Astrocyte (in vitro differentiated cells and primary cell): Measurements from ENCODE around the gene WFDC9. TPM values are rescaled to one million over a fixed set of nuclear protein-coding genes. Genes with fewer than 3 reads are reported as not detected.

Source experiments
- DNase-seq: peaks from one replicate; pipeline ENCODE4 v3.0.0-alpha.2; 2010; ENCODE audit warnings: low read depth
- FAIRE-seq: peaks from 2 replicates; lab custom pipeline; 2011; peaks lifted over from hg19 to GRCh38; lab: Jason Lieb, UNC
- H2AFZ ChIP-seq: 2 replicates; pipeline ENCODE4 v1.6.0; 2012; ENCODE audit warnings: low read depth, low read length, inconsistent platforms
- H3K27ac ChIP-seq: 2 replicates; pipeline ENCODE4 v1.5.1; 2011; ENCODE audit warnings: low read depth, low read length, inconsistent platforms
- H3K27me3 ChIP-seq: 2 replicates; pipeline ENCODE4 v1.6.0; 2011; ENCODE audit warnings: low read length, inconsistent platforms; ENCODE audit not compliant: insufficient read depth
- H3K36me3 ChIP-seq: 2 replicates; pipeline ENCODE4 v1.5.1; 2011; ENCODE audit warnings: low read length, inconsistent platforms; ENCODE audit not compliant: insufficient read depth
- H3K4me1 ChIP-seq: 2 replicates; pipeline ENCODE4 v1.5.1; 2011; ENCODE audit warnings: low read length, inconsistent platforms; ENCODE audit not compliant: insufficient read depth
- H3K4me2 ChIP-seq: 2 replicates; pipeline ENCODE4 v1.6.0; 2012; ENCODE audit warnings: low read length, inconsistent platforms
- H3K4me3 ChIP-seq: 2 replicates; pipeline ENCODE4 v1.5.1; 2011; ENCODE audit warnings: low read depth, mild to moderate bottlenecking, low read length, inconsistent platforms; ENCODE audit not compliant: insufficient read depth
- H3K79me2 ChIP-seq: 2 replicates; pipeline ENCODE4 v1.6.0; 2012; ENCODE audit warnings: mild to moderate bottlenecking, low read length, inconsistent platforms; ENCODE audit not compliant: insufficient read depth
- H3K9ac ChIP-seq: 2 replicates; pipeline ENCODE4 v1.6.0; 2012; ENCODE audit warnings: mild to moderate bottlenecking, low read length, inconsistent platforms
- H3K9me3 ChIP-seq: 2 replicates; pipeline ENCODE4 v1.5.1; 2012; ENCODE audit warnings: low read depth, mild to moderate bottlenecking, low read length, inconsistent platforms; ENCODE audit not compliant: insufficient read depth
- H4K20me1 ChIP-seq: 2 replicates; pipeline ENCODE4 v1.6.0; 2012; ENCODE audit warnings: low read length, inconsistent platforms; ENCODE audit not compliant: insufficient read depth
- H3K27ac Mint-ChIP-seq: one replicate; pipeline ENCODE4 v1.8.0; 2021; ENCODE audit warnings: mild to moderate bottlenecking, mixed read lengths; ENCODE audit not compliant: unreplicated experiment
- H3K27me3 Mint-ChIP-seq: one replicate; pipeline ENCODE4 v1.8.0; 2021; ENCODE audit warnings: low read depth, mixed read lengths; ENCODE audit not compliant: unreplicated experiment
- H3K36me3 Mint-ChIP-seq: one replicate; pipeline ENCODE4 v1.8.0; 2021; ENCODE audit warnings: low read depth, mixed read lengths; ENCODE audit not compliant: unreplicated experiment
- H3K4me1 Mint-ChIP-seq: one replicate; pipeline ENCODE4 v1.8.0; 2021; ENCODE audit warnings: low read depth, mixed read lengths; ENCODE audit not compliant: unreplicated experiment
- H3K4me3 Mint-ChIP-seq: one replicate; pipeline ENCODE4 v1.8.0; 2021; ENCODE audit warnings: mild to moderate bottlenecking, moderate library complexity, mixed read lengths; ENCODE audit not compliant: unreplicated experiment
- H3K9me3 Mint-ChIP-seq: one replicate; pipeline ENCODE4 v1.8.0; 2021; ENCODE audit warnings: mild to moderate bottlenecking, mixed read lengths; ENCODE audit not compliant: unreplicated experiment
- EZH2 ChIP-seq: IDR thresholded peaks from 2 replicates; pipeline ENCODE4 v1.6.1; 2012; ENCODE audit warnings: mild to moderate bottlenecking, low read length, inconsistent platforms; ENCODE audit not compliant: insufficient read depth
- total RNA-seq: library from RNA; stranded (reverse); gene quantifications from 2 replicates; pipeline ENCODE4 v1.2.1, GENCODE V29; 2021
- TF ChIP-seq, protein P1 (sequence below): IDR thresholded peaks from 2 replicates; pipeline ENCODE4 v1.5.1; 2011; ENCODE audit warnings: low read depth, mild to moderate bottlenecking, inconsistent platforms, low read length, moderate library complexity; ENCODE audit not compliant: insufficient read depth

The WFDC9 gene
- total RNA-seq, 1 donor from 2014 or later, result not detected

DNA sequence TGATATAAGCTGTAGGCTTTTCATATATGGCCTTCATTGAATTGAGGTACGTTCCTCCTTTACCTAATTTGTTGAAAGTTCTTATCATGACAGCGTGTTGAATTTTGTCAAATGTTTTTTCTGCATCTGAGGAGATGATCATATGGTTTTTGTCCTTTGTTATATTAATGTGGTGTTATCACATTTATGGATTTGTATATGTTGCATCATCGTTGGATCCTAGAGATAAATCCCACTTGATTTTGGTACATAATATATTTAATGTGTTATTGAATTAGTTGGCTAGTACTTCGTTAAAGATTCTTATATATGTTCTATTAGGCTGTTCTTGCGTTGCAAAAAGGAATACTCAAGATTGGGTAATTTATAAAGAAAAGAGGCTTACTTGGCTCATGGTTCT, 8.6 kb upstream of the WFDC9 start:
- no peak for FAIRE-seq
- Histone ChIP-seq H3K9ac (no peak overlapping the region), H4K20me1 (no peaks in the 10 kb centered on the region), H3K27ac (no peak overlapping the region), H2AFZ (no peak overlapping the region), H3K4me1 (no peaks in the 10 kb centered on the region), H3K27me3 (no peaks in the 10 kb centered on the region), H3K4me2 (no peak overlapping the region), H3K79me2 (no peaks in the 10 kb centered on the region), H3K9me3 (no peaks in the 10 kb centered on the region), H3K36me3 (no peaks in the 10 kb centered on the region), H3K4me3 (no peak overlapping the region)
- H3K9me3 Mint-ChIP-seq, result peaks cover 5% of the 10 kb centered on the region
- no peaks in the 10 kb centered on the region for H3K36me3 Mint-ChIP-seq
- H3K27me3 Mint-ChIP-seq, result peaks cover 2% of the 10 kb centered on the region
- H3K4me3 Mint-ChIP-seq, result no peak overlapping the region
- DNase-seq, result no peak
- no peak overlapping the region for H3K27ac Mint-ChIP-seq
- no peaks in the 10 kb centered on the region for H3K4me1 Mint-ChIP-seq
- TF ChIP-seq EZH2, result no peak
- TF ChIP-seq, protein P1, sequence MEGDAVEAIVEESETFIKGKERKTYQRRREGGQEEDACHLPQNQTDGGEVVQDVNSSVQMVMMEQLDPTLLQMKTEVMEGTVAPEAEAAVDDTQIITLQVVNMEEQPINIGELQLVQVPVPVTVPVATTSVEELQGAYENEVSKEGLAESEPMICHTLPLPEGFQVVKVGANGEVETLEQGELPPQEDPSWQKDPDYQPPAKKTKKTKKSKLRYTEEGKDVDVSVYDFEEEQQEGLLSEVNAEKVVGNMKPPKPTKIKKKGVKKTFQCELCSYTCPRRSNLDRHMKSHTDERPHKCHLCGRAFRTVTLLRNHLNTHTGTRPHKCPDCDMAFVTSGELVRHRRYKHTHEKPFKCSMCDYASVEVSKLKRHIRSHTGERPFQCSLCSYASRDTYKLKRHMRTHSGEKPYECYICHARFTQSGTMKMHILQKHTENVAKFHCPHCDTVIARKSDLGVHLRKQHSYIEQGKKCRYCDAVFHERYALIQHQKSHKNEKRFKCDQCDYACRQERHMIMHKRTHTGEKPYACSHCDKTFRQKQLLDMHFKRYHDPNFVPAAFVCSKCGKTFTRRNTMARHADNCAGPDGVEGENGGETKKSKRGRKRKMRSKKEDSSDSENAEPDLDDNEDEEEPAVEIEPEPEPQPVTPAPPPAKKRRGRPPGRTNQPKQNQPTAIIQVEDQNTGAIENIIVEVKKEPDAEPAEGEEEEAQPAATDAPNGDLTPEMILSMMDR, result no peak

DNA sequence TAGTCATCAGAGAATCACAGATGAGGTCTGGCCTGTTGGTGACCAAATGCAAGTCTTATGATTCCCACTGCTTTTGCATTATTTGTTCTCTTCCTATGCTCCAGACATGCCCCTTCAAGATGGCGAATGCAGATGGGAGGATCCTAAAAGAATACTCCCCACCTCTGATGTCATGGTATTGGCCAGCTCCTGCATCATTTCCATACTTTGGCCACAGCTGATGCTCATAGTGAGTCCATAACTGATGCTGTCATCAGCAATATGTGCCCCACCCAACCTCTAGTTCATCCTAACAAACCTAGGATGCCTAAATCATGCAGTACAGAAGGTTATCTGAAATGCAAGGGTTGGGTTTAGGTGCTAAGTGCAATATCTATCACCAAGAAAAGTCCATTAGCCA, 5.4 kb upstream of the WFDC9 start:
- Mint-ChIP-seq H3K36me3 (no peaks in the 10 kb centered on the region), H3K27me3 (peaks cover 8% of the 10 kb centered on the region), H3K9me3 (peaks cover 4% of the 10 kb centered on the region), H3K27ac (no peak overlapping the region), H3K4me1 (no peaks in the 10 kb centered on the region), H3K4me3 (no peak overlapping the region)
- Histone ChIP-seq H3K4me2 (no peak overlapping the region), H3K4me3 (no peak overlapping the region), H3K36me3 (no peaks in the 10 kb centered on the region), H3K27me3 (no peaks in the 10 kb centered on the region), H3K27ac (no peak overlapping the region), H3K4me1 (no peaks in the 10 kb centered on the region), H4K20me1 (no peaks in the 10 kb centered on the region), H2AFZ (no peak overlapping the region), H3K79me2 (no peaks in the 10 kb centered on the region), H3K9ac (no peak overlapping the region), H3K9me3 (no peaks in the 10 kb centered on the region)
- no peak for DNase-seq
- TF ChIP-seq, protein P1, result no peak
- TF ChIP-seq EZH2, result no peak
- no peak for FAIRE-seq

DNA sequence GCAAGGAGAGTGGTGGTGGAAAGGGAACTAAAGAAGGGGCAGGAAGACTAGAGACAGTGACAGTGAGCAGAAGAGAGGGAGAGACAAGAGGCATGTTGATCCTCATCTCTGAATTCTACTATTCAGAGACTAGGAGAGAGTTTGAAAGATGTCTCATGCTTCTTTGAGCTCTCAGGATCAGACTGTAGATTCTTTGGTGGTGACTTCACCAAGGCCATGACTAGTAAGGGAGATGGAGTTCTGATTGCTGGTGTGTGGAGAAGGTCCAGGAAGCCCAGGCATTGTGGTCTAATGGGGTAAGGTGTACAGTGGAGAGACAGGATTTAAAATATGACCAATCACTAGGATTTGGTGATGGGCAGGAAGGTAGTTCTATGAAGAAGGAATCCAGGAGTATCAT, 713 bp downstream of the WFDC9 start:
- Mint-ChIP-seq H3K36me3 (no peaks in the 10 kb centered on the region), H3K9me3 (no peaks in the 10 kb centered on the region), H3K27me3 (peaks cover 12% of the 10 kb centered on the region), H3K4me1 (peaks cover 6% of the 10 kb centered on the region), H3K27ac (peak overlapping the region; percentile 55), H3K4me3 (no peak overlapping the region)
- TF ChIP-seq EZH2, result no peak
- TF ChIP-seq, protein P1, result no peak
- no peaks in the 10 kb centered on the region for H3K79me2 ChIP-seq
- H4K20me1 ChIP-seq, result no peaks in the 10 kb centered on the region
- FAIRE-seq (no peak), DNase-seq (no peak)
- H2AFZ ChIP-seq, result no peak overlapping the region
- no peak overlapping the region for H3K4me2 ChIP-seq
- no peak overlapping the region for H3K27ac ChIP-seq
- H3K4me1 ChIP-seq, result no peaks in the 10 kb centered on the region
- no peaks in the 10 kb centered on the region for H3K36me3 ChIP-seq
- no peak overlapping the region for H3K4me3 ChIP-seq
- H3K27me3 ChIP-seq, result no peaks in the 10 kb centered on the region
- H3K9me3 ChIP-seq, result no peaks in the 10 kb centered on the region
- no peak overlapping the region for H3K9ac ChIP-seq
